ENCODE data around the gene RAB3D.

RAB3D gene

GRCh38 chr19:11281356-11282049 is 58.0 kb downstream of the RAB3D start:
- peaks cover 66% of the 10 kb centered on the region for H3K27me3 Mint-ChIP-seq (ENCODE audit: low read depth)
- no peak overlapping the region for H3K27ac Mint-ChIP-seq
- H3K9me3 Mint-ChIP-seq = peaks cover 7% of the 10 kb centered on the region
- H3K4me3 Mint-ChIP-seq = no peak overlapping the region
- H3K4me1 Mint-ChIP-seq (ENCODE audit: low read depth) = peaks cover 13% of the 10 kb centered on the region
- peaks cover 5% of the 10 kb centered on the region for H3K36me3 Mint-ChIP-seq (ENCODE audit: low read depth)

- Mint-ChIP-seq H3K4me1 (ENCODE audit: low read depth) (peaks cover 13% of the 10 kb centered on the region), H3K4me3 (peak overlapping the region; percentile 35), H3K36me3 (ENCODE audit: low read depth) (peaks cover 5% of the 10 kb centered on the region), H3K27me3 (ENCODE audit: low read depth) (peaks cover 60% of the 10 kb centered on the region), H3K27ac (peak overlapping the region; percentile 75), H3K9me3 (peaks cover 7% of the 10 kb centered on the region)
Measured at GRCh38 chr19:11279505-11280236, 59.8 kb downstream of the RAB3D start.

GRCh38 chr19:11278670-11279069 is 60.8 kb downstream of the RAB3D start:
- H3K36me3 Mint-ChIP-seq (ENCODE audit: low read depth) = peaks cover 5% of the 10 kb centered on the region
- H3K4me3 Mint-ChIP-seq = no peak overlapping the region
- H3K4me1 Mint-ChIP-seq (ENCODE audit: low read depth) = peaks cover 13% of the 10 kb centered on the region
- no peak overlapping the region for H3K27ac Mint-ChIP-seq
- H3K9me3 Mint-ChIP-seq = peaks cover 7% of the 10 kb centered on the region
- H3K27me3 Mint-ChIP-seq (ENCODE audit: low read depth) = peaks cover 60% of the 10 kb centered on the region

- no peak overlapping the region for H3K27ac Mint-ChIP-seq
- no peak overlapping the region for H3K4me3 Mint-ChIP-seq
- peaks cover 4% of the 10 kb centered on the region for H3K4me1 Mint-ChIP-seq (ENCODE audit: low read depth)
- peaks cover 2% of the 10 kb centered on the region for H3K36me3 Mint-ChIP-seq (ENCODE audit: low read depth)
- peaks cover 5% of the 10 kb centered on the region for H3K9me3 Mint-ChIP-seq
- H3K27me3 Mint-ChIP-seq (ENCODE audit: low read depth) = peaks cover 50% of the 10 kb centered on the region
Measured at GRCh38 chr19:11274533-11275086, 64.8 kb downstream of the RAB3D start.

- peaks cover 2% of the 10 kb centered on the region for H3K4me1 Mint-ChIP-seq (ENCODE audit: low read depth)
- peaks cover 2% of the 10 kb centered on the region for H3K36me3 Mint-ChIP-seq (ENCODE audit: low read depth)
- H3K4me3 Mint-ChIP-seq = no peak overlapping the region
- H3K27me3 Mint-ChIP-seq (ENCODE audit: low read depth) = peaks cover 54% of the 10 kb centered on the region
- H3K27ac Mint-ChIP-seq = no peak overlapping the region
- peaks cover 3% of the 10 kb centered on the region for H3K9me3 Mint-ChIP-seq
Measured at GRCh38 chr19:11273989-11274388, 65.5 kb downstream of the RAB3D start.

GRCh38 chr19:11273296-11273695 is 66.2 kb downstream of the RAB3D start:
- no peak overlapping the region for H3K4me3 Mint-ChIP-seq
- H3K27me3 Mint-ChIP-seq (ENCODE audit: low read depth) = peaks cover 57% of the 10 kb centered on the region
- peaks cover 2% of the 10 kb centered on the region for H3K36me3 Mint-ChIP-seq (ENCODE audit: low read depth)
- peaks cover 3% of the 10 kb centered on the region for H3K9me3 Mint-ChIP-seq
- H3K4me1 Mint-ChIP-seq (ENCODE audit: low read depth) = peaks cover 2% of the 10 kb centered on the region
- no peak overlapping the region for H3K27ac Mint-ChIP-seq
